GM12875 (cell line): ENCODE results near the gene ANKRD27.

ENCODE experiments used
- H3K4me3 ChIP-seq: one replicate; pipeline ENCODE4 v1.5.1; 2011; ENCODE audit warnings: low read depth, low read length, control low read depth
- TF ChIP-seq, protein P1 (sequence below): IDR thresholded peaks from 2 replicates; pipeline ENCODE4 v1.5.1; 2011; ENCODE audit warnings: low read depth, mild to moderate bottlenecking, control low read depth, inconsistent platforms, low read length, moderate library complexity, borderline replicate concordance; ENCODE audit not compliant: insufficient read depth

Gene ANKRD27

DNA sequence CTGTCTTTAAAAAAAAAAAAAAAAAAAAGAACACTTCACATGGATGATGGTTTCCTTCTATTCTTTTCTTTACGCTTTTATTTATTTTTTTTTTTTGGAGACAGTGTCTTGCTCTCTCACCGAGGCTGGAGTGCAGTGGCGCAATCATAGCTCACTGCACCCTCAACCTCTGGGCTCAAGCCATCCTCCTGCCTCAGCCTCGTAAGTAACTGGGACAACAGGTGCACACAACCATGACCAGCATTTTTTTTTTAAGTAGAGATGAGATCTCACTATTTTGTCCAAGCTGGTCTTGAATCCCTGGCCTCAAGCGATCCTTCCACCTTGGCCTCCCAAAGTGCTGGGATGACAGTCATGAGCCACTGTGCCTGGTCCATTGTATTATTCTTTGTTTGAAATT lies 24.3 kb downstream of the ANKRD27 start:
- TF ChIP-seq, protein P1, sequence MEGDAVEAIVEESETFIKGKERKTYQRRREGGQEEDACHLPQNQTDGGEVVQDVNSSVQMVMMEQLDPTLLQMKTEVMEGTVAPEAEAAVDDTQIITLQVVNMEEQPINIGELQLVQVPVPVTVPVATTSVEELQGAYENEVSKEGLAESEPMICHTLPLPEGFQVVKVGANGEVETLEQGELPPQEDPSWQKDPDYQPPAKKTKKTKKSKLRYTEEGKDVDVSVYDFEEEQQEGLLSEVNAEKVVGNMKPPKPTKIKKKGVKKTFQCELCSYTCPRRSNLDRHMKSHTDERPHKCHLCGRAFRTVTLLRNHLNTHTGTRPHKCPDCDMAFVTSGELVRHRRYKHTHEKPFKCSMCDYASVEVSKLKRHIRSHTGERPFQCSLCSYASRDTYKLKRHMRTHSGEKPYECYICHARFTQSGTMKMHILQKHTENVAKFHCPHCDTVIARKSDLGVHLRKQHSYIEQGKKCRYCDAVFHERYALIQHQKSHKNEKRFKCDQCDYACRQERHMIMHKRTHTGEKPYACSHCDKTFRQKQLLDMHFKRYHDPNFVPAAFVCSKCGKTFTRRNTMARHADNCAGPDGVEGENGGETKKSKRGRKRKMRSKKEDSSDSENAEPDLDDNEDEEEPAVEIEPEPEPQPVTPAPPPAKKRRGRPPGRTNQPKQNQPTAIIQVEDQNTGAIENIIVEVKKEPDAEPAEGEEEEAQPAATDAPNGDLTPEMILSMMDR, result no peak
- no peak overlapping the region for H3K4me3 ChIP-seq

GRCh38 chr19:32649751-32650150 lies 25.2 kb downstream of the ANKRD27 start:
- no peak overlapping the region for H3K4me3 ChIP-seq
- TF ChIP-seq, protein P1, result no peak

DNA sequence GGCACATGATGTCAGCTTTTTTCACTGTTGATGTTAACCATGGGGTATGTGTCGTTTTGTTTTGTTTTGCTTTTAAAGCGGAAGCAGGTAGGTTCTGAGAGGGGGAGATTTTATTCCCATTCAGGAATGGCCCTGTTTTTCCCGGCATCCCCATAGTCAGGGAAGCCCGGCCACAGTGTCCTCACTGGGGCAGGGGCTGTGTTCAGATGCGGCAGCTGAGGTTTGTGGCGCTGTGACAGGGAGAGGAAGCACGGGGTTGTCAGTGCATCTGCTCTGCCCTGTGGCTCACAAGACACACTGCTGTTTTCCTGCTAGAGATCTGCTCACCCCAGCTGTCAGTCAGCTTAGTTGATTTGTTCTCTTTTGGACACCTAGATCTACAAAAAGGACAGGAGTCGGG lies 27.6 kb downstream of the ANKRD27 start:
- H3K4me3 ChIP-seq, result no peak overlapping the region
- TF ChIP-seq, protein P1, result no peak

DNA sequence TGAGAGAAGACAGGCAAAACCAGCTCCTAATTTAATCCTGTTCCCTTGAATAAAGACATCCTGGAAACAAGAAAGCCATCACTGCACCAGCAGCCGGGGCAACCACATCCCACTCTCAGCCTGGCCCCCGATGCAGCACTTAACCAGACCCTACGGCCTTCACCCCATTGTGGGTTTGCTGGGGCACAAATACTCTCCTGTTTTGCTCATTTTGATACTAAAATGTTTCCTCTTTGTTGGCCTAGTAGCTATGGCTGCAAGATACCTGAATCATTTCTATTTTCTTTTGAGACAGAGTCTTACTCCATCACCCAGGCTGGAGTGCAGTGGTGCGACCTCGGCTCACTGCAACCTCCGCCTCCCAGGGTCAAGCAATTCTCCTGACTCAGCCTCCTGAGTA lies 28.4 kb downstream of the ANKRD27 start:
- H3K4me3 ChIP-seq, result no peak overlapping the region
- TF ChIP-seq, protein P1, result no peak

- no peak overlapping the region for H3K4me3 ChIP-seq
- TF ChIP-seq, protein P1, result no peak
Observed at GRCh38 chr19:32642771-32643170, 32.2 kb downstream of the ANKRD27 start.

- no peak overlapping the region for H3K4me3 ChIP-seq
- TF ChIP-seq, protein P1, result no peak
Observed at GRCh38 chr19:32638625-32639024, 36.4 kb downstream of the ANKRD27 start.

DNA sequence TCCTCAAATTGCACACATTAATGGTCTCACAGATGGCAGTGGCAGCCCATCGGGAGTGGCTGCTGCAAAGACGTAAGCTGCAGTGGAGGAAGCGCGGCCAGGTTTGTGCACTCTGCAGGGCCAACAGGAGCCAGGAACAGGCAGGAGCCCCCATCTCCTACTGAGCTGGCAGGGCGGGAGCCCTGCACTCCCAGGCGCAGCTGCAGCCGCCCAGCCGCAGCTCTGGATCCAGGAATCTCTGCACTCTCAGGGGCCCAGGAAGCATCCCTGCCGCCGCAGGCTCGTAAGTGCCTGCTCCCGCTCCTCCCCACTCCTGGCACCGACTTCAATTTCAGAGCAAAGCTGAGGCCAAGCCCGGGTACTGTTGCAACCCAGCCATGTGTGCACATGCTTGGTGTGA lies 37.5 kb downstream of the ANKRD27 start:
- H3K4me3 ChIP-seq, result no peak overlapping the region
- TF ChIP-seq, protein P1, result no peak
